Fibroblast of the conjunctiva (primary cell): ENCODE measurements around the gene ITGA3.

Experiments
- DNase-seq: peaks from one replicate; pipeline ENCODE4 v3.0.0-alpha.2; 2010; ENCODE audit warnings: low read depth

ITGA3 gene

GRCh38 chr17:50072130-50072529 is 16.2 kb downstream of the ITGA3 start:
- DNase-seq: no peak

- DNase-seq: no peak
Observed at GRCh38 chr17:50072925-50073324, 17.0 kb downstream of the ITGA3 start.

- DNase-seq: no peak
Observed at GRCh38 chr17:50074227-50074626, 18.3 kb downstream of the ITGA3 start.

- DNase-seq: no peak
Observed at GRCh38 chr17:50075446-50076032, 19.6 kb downstream of the ITGA3 start.

GRCh38 chr17:50076221-50076590 is 20.3 kb downstream of the ITGA3 start:
- DNase-seq: no peak

- no peak for DNase-seq
Observed at GRCh38 chr17:50076591-50077235, 20.8 kb downstream of the ITGA3 start.

DNA sequence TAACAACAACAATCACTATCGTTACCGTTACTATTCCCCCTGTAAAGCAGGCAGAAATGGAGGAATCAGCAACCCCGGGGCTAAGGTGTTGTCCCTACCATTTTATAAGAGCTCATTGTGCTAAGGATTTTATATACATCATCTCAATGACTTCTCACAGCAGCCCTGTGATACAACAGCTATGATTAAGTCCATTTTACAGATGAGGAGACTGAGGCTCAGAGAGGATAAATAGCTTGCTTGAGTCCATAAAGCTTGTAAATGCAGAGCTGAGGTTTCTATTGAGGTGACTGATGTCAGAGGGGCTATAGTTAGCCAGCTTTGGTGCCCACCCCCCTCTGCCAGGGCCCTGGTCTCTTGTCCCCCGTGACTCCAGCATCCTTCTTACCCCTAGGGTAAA is 22.5 kb downstream of the ITGA3 start:
- DNase-seq: no peak

DNA sequence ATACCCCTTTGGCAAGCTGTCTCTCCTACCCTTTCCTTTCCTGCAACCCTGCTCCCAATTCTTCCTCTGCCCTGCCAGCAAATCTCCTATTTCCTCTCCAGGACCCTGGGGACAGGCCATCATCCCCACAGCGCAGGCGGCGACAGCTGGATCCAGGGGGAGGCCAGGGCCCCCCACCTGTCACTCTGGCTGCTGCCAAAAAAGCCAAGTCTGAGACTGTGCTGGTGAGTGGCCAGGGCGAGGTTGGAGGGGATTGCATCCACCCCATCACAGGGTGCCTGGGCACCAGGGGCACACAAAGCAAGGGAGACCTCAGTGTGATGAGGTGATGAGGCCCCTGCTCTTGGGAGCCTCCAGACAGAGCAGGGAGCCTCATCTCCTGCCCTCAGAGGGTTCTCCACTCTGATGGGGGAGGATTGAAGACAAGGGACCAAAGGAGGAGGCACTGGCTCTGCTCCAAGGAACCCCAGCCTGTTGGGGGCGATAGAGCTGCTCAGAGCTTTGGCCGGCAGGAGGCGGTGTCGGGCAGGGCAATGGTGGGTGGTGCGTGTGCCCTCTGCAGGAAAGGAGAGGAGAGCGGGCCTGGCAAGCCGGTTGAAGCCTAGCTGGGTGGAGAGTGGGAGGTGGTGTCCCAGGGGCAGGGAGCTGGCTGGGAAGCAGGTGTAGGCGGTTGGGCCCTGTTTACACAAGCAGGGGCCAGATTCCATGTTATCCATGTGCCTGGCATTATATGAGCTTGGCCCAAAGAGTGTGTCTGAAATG is 23.6 kb downstream of the ITGA3 start:
- no peak for DNase-seq

DNA sequence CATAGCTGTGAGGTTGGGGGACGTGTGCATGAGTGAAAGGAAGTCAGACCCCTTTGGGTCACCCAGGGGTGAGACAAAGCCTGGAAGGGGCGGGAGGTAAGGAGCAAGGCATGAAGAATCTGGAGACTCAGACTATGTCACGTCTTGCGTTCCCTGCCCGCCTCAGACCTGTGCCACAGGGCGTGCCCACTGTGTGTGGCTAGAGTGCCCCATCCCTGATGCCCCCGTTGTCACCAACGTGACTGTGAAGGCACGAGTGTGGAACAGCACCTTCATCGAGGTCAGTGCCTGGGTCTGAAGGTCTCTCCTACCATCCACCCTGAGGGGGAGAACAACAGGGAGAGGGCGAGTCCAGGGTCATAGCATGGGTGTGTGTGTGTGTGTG is 24.2 kb downstream of the ITGA3 start:
- no peak for DNase-seq

DNA sequence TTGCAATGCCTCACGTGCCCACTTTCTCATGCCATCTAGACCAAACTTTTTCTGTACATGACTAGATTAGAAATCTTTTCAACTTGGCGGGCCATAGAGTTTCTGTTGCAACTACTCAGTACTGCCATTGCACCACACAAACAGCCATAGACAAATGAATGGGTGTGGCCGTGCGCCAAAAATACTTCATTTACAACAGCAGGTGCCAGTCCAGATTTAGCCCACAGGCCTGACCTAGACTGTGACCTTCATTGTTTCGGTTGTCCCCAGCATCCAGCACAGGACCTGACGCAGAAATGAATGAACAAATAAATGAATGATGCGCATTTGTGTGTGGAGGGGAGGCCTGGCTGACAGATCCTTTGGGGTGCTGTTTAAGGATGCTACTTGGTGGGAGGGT is 24.9 kb downstream of the ITGA3 start:
- no peak for DNase-seq

DNA sequence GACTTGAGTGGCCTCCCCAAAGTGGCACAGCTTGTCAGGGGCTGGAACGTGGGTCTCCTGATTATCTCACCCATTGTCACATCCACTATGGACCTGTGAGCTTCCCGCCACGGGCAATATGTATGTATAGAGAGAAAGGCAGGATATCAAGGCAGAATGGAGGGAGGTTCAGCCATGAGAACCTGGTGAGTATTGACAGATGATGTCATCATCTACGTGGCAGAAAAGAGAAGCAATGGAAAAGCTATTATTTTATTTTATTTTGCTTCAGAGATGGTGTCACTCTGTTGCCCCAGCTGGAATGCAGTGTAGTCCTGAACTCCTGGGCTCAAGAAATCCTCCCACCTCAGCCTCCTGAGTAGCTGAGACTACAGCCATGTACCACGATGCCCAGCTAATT is 25.8 kb downstream of the ITGA3 start:
- DNase-seq: no peak

DNA sequence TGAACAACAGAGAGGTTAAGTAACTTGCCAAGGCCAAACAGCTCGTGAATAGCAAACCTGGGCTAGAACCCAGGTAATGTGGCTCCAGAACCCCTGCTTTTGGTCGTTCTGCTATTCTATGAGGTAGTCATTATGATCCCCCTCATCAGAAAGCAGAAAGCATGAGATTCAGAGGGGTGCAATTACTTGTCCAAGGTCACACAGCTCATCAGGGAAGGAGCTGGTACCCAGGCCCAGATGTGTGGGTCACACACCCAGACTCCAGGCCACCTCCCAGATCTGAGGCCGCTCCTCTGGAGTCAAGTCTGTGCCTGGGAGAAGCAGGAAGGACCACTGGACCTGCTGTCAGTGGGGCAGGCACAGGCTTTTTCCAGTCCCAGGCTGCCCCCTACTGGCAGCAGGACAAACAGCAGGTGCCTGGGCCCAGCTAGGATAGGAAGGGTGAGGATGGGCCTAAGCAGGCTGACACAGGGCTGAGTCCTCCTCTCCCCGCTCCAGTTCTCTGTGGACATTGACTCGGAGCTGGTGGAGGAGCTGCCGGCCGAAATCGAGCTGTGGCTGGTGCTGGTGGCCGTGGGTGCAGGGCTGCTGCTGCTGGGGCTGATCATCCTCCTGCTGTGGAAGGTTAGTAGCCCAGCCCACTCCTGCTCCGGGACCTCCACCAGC is 31.5 kb downstream of the ITGA3 start:
- DNase-seq: peak; percentile 63

DNA sequence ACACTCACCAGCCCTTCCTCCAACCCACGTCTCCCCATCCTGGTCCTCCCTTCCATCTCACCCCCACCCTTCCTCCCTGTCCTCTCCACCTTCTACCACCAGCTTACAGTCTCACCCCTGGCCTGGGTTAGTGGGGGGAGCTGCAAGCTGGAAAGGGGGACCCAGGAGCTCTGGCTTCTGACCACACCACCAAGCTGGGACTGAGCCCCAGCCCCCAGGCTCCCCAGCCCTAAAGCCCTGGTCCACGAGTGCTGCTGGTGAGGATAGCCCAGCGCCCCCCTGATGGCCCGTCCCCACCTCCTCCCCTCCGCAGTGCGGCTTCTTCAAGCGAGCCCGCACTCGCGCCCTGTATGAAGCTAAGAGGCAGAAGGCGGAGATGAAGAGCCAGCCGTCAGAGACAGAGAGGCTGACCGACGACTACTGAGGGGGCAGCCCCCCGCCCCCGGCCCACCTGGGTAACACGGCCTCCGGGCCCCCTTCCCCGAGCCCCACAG is 32.0 kb downstream of the ITGA3 start:
- no peak for DNase-seq

DNA sequence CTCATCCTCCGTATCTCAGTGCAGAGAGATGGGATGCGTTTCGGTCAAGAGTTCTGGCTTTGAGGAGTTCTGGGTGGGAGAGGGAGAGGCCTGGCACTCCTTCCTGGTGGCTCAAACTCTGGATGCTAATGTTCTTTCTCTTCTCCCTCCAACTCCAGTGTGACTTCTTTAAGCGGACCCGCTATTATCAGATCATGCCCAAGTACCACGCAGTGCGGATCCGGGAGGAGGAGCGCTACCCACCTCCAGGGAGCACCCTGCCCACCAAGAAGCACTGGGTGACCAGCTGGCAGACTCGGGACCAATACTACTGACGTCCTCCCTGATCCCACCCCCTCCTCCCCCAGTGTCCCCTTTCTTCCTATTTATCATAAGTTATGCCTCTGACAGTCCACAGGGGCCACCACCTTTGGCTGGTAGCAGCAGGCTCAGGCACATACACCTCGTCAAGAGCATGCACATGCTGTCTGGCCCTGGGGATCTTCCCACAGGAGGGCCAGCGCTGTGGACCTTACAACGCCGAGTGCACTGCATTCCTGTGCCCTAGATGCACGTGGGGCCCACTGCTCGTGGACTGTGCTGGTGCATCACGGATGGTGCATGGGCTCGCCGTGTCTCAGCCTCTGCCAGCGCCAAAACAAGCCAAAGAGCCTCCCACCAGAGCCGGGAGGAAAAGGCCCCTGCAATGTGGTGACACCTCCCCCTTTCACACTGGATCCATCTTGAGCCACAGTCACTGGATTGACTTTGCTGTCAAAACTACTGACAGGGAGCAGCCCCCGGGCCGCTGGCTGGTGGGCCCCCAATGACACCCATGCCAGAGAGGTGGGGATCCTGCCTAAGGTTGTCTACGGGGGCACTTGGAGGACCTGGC is 33.3 kb downstream of the ITGA3 start:
- no peak for DNase-seq

DNA sequence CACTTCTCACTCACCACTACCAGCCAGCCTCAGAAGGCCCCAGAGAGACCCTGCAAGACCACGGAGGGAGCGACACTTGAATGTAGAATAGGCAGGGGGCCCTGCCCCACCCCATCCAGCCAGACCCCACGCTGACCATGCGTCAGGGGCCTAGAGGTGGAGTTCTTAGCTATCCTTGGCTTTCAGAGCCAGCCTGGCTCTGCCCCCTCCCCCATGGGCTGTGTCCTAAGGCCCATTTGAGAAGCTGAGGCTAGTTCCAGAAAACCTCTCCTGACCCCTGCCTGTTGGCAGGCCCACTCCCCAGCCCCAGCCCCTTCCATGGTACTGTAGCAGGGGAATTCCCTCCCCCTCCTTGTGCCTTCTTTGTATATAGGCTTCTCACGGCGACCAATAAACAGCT is 34.2 kb downstream of the ITGA3 start:
- no peak for DNase-seq

DNA sequence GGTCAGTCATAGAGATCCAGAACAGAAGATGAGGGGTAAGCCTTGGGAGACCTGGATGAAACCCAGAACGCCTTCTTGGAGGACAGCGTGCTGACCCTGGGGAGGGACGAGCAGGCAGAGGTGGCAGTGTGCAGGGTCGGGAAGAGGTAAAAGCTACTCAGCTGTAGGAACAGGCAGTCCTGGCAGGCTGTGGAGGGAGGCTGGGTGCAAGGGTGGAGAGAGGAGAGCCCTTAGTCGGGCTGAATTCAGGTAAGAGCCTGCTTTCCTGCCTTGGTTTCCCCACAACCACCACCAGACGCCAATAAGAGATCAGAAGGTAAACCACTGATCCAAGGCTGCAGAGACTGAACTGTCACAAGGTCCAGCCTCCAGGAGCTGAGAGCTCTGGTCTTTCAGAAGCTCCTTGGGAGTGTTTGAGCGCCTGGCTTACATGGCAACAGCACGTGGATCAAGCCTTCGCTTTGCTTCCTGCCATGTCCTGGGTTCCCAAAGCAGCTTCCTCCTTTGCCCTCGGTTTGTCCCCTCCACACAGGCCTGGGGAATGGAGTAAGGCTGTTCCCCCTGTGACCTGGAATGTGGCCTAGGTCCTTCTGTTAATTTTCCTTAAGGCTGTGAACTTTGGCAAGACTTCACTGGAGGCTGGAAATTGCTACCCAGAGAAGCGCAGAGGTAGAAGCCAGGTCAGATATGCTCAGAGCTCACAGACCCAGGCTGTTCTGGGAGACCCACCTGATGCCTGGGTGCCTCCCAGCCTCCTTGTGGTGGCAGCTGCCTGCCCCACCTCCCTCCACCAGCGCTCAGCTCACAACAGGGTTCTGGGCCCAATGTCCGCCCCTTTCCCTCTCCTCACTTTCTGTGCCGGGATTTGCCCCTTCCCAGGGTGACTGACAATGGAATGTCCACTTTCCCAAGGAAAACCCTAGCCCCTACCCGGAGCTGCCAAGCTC is 35.3 kb downstream of the ITGA3 start:
- no peak for DNase-seq

- DNase-seq: no peak
Observed at GRCh38 chr17:50091918-50092285, 36.0 kb downstream of the ITGA3 start.

DNA sequence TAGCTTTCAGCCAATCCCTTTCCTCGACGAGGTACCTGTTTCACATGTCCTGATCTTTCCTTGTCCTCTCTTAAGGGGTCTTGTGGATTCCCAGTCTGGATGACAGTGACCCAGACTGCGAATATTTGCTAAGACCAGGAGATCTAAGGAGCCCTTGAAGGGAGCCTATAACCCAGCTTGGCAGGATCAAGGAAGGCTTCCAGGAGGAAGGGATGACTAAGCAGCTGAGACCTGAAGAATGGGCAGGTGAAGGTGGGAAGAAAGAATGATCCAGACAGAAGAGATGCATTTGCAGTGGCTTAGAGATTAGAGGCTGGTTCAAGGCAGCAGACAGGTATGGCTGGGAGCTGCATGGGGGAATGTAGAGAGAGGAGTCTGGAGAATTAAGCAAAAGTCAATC is 37.3 kb downstream of the ITGA3 start:
- no peak for DNase-seq

GRCh38 chr17:50093807-50094206 is 37.9 kb downstream of the ITGA3 start:
- no peak for DNase-seq

GRCh38 chr17:50094243-50094752 is 38.4 kb downstream of the ITGA3 start:
- peak; percentile 67 for DNase-seq
